GM10266 (cell line): ENCODE data around the gene TNFRSF6B.

Experiments used
- DNase-seq: peaks from one replicate; pipeline ENCODE4 v3.0.0; 2012; ENCODE audit errors: extremely low spot score
- CTCF ChIP-seq: IDR thresholded peaks from 2 replicates; pipeline ENCODE4 v1.5.1; 2012; ENCODE audit warnings: mild to moderate bottlenecking, low read depth; ENCODE audit not compliant: control insufficient read depth, insufficient read depth; ENCODE audit errors: missing control alignments

The TNFRSF6B gene

GRCh38 chr20:63742381-63743024, 46.1 kb downstream of the TNFRSF6B start:
- no peak for TF ChIP-seq CTCF

GRCh38 chr20:63743210-63743970, 46.9 kb downstream of the TNFRSF6B start:
- no peak for DNase-seq
- no peak for TF ChIP-seq CTCF

More at GRCh38 chr20:63742381-63743024, 46.1 kb downstream of the TNFRSF6B start:
- DNase-seq, result no peak

GRCh38 chr20:63744158-63744557, 47.7 kb downstream of the TNFRSF6B start:
- no peak for DNase-seq
- TF ChIP-seq CTCF, result no peak

- no peak for DNase-seq
- TF ChIP-seq CTCF, result no peak
Measured at GRCh38 chr20:63744574-63745423, 48.3 kb downstream of the TNFRSF6B start.

- DNase-seq, result no peak
- no peak for TF ChIP-seq CTCF
Measured at GRCh38 chr20:63745424-63745805, 49.0 kb downstream of the TNFRSF6B start.

- no peak for TF ChIP-seq CTCF
- no peak for DNase-seq
Measured at GRCh38 chr20:63745961-63746731, 49.7 kb downstream of the TNFRSF6B start.
